Thoracic aorta (tissue), 2 donors: Measurements from ENCODE around the gene ADGRB2. TPM values are rescaled to one million over a fixed set of nuclear protein-coding genes. Genes with fewer than 3 reads are reported as not detected.

Source experiments
- ATAC-seq: fragments of 150-250 bp; one replicate; pipeline ENCODE4 v1.8.0; 2017; ENCODE audit warnings: low read depth; ENCODE audit not compliant: insufficient number of reproducible peaks, low FRiP score
- DNase-seq: peaks from one replicate; pipeline ENCODE4 v3.0.0-alpha.2; 2020; ENCODE audit warnings: low spot score
- H3K27ac ChIP-seq, 2 donors: fragments of 200-600 bp; sonication (generic); 1 replicate in 1 of 2; 2 replicates in 1 of 2; pipeline ENCODE4 v1.5.1; 2016; ENCODE audit warnings: mild to moderate bottlenecking in 2 of 2, moderate library complexity in 2 of 2
- H3K27me3 ChIP-seq: fragments of 200-600 bp; sonication (generic); replicated peaks from 2 replicates; pipeline ENCODE4 v1.6.0; 2016; ENCODE audit warnings: mild to moderate bottlenecking; ENCODE audit not compliant: insufficient read depth
- H3K36me3 ChIP-seq: fragments of 200-600 bp; sonication (generic); one replicate; pipeline ENCODE4 v1.5.1; 2016
- H3K4me1 ChIP-seq, 2 donors: fragments of 200-600 bp; sonication (generic); 1 replicate in 1 of 2; 2 replicates in 1 of 2; pipeline versions ENCODE4 v1.5.1 to v1.6.0; 2016; ENCODE audit warnings: low read depth in 2 of 2, mild to moderate bottlenecking in 1 of 2; ENCODE audit not compliant: control insufficient read depth in 1 of 2
- H3K4me3 ChIP-seq: fragments of 200-600 bp; sonication (generic); 2 replicates; pipeline ENCODE4 v1.5.1; 2016; ENCODE audit warnings: mild to moderate bottlenecking
- H3K9me3 ChIP-seq: fragments of 200-600 bp; sonication (generic); 2 replicates; pipeline ENCODE4 v1.5.1; 2016
- total RNA-seq, 2 donors: library from RNA; depleted of rRNA; stranded (reverse); fragments of >200 nt; gene quantifications; one replicate each; pipeline versions ENCODE4 v1.1.0 to v1.2.3, GENCODE V29; 2016
- TF ChIP-seq, protein P1 (sequence below): fragments of 200-600 bp; sonication (generic); IDR thresholded peaks from one replicate; pipeline ENCODE4 v1.5.1; 2019; ENCODE audit warnings: antibody characterized with exemption

Gene ADGRB2
- total RNA-seq, 2 donors from 2014 or later: 1.5 TPM

DNA sequence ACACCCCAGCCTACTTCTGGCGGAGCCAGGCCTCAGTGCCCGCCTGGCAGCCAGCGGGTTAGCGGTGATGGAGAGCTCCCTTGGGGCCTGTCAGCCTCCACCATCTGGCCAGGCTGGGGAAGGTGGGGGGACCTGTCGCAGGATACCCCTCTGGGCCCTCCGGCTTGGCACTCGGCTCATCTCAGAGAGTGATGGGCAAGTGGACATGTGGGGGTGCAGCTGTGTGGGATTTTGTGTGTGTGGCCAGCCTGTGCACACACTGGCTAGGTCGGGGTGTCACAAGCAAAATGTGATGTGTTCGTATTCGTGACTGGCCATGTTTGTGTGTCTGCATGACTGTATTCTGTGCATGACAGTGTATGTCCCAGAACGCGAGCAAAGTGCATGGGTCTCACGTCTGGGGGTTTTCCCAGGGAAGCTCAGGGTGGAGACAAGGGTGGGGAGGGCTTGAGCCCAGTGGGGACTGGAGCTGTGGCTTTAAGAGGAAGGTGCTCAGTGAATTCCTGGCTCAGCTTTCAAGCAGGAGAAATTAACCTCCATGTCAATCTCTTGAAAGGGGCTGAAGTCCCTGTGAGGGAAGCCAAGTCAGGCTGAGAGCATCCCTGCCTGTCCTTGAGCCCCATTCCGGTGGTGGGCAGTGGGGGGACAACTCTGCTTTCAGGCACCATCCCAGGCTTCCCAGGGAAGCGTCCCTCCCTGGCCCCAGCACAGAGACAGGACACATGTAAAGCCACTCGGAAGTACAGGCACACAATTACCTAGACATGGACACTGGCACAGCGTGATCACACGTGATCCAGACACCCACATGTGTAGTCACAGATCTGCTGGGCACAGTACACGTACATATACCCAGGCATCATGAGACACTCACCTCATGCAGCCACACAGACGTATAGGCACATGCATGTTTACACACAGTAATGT, 21.1 kb upstream of the ADGRB2 start:
- Histone ChIP-seq H3K4me1 (peaks cover 0 to 8% of the 10 kb centered on the region in 2 donors), H3K4me3 (no peak overlapping the region), H3K9me3 (no peaks in the 10 kb centered on the region), H3K27me3 (no peaks in the 10 kb centered on the region), H3K27ac (no peak overlapping the region), H3K36me3 (no peaks in the 10 kb centered on the region)
- ATAC-seq (no peak), DNase-seq (no peak)
- TF ChIP-seq, protein P1, sequence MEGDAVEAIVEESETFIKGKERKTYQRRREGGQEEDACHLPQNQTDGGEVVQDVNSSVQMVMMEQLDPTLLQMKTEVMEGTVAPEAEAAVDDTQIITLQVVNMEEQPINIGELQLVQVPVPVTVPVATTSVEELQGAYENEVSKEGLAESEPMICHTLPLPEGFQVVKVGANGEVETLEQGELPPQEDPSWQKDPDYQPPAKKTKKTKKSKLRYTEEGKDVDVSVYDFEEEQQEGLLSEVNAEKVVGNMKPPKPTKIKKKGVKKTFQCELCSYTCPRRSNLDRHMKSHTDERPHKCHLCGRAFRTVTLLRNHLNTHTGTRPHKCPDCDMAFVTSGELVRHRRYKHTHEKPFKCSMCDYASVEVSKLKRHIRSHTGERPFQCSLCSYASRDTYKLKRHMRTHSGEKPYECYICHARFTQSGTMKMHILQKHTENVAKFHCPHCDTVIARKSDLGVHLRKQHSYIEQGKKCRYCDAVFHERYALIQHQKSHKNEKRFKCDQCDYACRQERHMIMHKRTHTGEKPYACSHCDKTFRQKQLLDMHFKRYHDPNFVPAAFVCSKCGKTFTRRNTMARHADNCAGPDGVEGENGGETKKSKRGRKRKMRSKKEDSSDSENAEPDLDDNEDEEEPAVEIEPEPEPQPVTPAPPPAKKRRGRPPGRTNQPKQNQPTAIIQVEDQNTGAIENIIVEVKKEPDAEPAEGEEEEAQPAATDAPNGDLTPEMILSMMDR: no peak

GRCh38 chr1:31784356-31785019, 20.3 kb upstream of the ADGRB2 start:
- DNase-seq (no peak), ATAC-seq (no peak)
- TF ChIP-seq, protein P1: no peak
- no peaks in the 10 kb centered on the region for H3K9me3 ChIP-seq
- H3K4me3 ChIP-seq: no peak overlapping the region
- no peak overlapping the region for H3K27ac ChIP-seq
- H3K36me3 ChIP-seq: no peaks in the 10 kb centered on the region
- H3K27me3 ChIP-seq: no peaks in the 10 kb centered on the region
- H3K4me1 ChIP-seq: peaks cover 0 to 8% of the 10 kb centered on the region in 2 donors

DNA sequence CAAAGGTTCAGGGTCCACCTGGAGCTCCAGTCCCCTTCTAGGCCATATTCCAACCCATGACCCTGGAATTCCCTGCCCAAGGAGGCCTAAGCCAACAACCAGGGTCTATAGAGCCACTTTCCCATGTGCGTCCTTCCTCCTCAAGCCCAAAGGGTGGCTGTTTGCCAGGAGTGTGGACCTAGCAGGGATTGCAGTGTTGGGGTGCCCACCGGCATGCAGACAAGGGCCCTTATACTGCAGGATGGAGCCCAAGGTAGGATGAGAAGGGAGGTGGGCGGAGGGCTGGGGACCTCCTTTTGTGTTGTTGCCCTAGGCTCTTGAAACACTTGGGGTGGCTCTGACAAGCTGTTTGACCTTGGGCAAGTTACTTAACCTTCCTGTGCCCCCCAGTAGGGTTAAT, 19.7 kb upstream of the ADGRB2 start:
- ATAC-seq (no peak), DNase-seq (no peak)
- Histone ChIP-seq H3K27me3 (no peaks in the 10 kb centered on the region), H3K4me3 (no peak overlapping the region), H3K27ac (no peak overlapping the region), H3K9me3 (no peaks in the 10 kb centered on the region), H3K36me3 (no peaks in the 10 kb centered on the region), H3K4me1 (peaks cover 0 to 8% of the 10 kb centered on the region in 2 donors)
- TF ChIP-seq, protein P1: no peak

DNA sequence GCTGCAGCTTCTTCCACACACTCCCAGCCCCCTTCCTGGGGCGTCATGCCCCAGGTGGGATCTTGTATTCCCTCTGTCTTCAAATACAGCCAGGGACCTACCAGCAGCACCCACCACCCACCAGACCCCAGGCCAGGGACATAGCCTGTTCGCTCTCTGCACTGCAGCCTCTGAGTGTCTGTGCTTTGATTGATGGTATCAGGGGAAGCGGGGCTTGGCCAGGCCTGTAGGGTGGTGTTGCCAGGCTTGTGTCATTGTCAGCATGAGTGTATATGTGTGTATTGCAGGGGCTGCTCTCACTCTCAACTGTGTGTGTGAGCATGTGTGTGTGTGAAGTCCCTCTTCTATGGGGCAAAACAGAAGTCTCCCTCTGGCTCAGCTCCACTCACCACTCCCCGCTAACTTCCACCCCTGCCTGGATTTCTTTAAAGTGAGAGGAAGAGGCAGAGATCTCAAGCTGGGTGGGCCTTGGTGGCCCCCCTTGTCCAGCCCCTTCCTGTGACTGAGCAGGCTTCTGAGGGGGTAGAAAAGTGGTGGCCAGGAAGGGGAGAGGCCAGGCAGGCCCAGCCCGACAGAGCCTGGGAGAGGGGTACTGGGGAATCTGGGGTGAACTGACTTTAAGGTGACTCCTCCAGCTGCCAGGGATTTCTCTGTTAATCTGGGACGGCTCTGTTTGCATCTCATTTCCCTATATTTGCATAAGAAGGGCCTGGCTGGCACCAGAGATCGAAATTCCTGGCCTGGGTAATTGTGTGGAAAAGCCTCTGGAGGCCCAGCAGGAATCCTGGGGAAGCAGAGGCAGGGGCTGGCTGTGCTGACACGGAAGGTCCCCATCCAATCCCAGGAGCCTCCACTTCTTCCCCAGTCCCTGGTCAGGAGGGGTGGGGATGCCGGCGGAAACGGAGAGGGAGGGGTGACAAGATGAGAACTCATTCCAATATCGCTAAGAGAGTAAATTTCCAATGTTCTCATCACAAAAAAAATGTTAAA, 18.6 kb upstream of the ADGRB2 start:
- Histone ChIP-seq H3K36me3 (no peaks in the 10 kb centered on the region), H3K9me3 (no peaks in the 10 kb centered on the region), H3K27me3 (no peaks in the 10 kb centered on the region), H3K27ac (no peak overlapping the region), H3K4me3 (no peak overlapping the region), H3K4me1 (peaks cover 0 to 4% of the 10 kb centered on the region in 2 donors)
- no peak for ATAC-seq
- TF ChIP-seq, protein P1: no peak
- no peak for DNase-seq
